Ammon's horn (tissue), 1 donor: ENCODE data around the gene DPH3.

ENCODE experiments used
- DNase-seq: peaks from one replicate; pipeline ENCODE4 v3.0.0-alpha.2; 2016; ENCODE audit warnings: low spot score

The DPH3 gene

DNA sequence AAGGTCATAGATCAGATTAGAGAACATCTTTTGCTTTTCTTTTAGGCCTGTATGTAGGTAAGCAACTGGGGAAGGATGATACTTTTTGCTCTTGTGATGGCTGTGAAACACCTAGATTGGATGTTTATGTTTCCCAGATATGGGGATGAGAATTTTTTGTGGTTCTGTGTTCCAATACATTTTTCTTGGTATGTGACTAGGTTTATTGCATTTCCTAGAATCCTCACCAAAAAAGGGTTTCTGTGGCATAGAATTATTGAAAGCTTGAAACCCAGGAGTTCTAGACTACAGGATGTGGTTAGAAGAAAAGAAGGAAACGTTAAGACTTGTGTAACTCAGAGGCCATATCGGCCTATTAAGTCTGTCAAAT, 26.1 kb upstream of the DPH3 start:
- DNase-seq: no peak

GRCh38 chr3:16290007-16290826, 25.5 kb upstream of the DPH3 start:
- peak; percentile 80 for DNase-seq

GRCh38 chr3:16289144-16289889, 24.6 kb upstream of the DPH3 start:
- DNase-seq: no peak

- DNase-seq: no peak
Measured at GRCh38 chr3:16288664-16289063, 23.9 kb upstream of the DPH3 start.

- no peak for DNase-seq
Measured at GRCh38 chr3:16286751-16287543, 22.2 kb upstream of the DPH3 start.

DNA sequence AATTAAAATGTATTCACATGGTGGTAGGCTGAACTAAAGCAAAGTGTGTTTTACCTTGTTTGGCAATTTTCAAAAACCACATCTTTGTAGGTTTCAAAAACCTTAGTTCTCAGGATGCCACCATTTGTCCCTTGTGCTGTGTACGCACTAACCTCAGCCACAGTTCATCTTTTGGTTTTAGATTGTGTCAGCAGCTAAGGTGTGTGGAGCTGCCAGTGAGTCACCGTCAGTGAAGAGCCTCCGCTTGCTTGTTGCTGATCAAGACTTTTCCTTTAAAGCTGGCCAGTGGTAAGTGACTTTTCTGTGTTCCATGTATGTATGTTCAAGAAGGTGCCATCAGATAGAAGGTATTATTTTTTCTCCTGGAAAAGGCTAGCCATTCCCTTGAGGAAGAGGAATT, 21.4 kb upstream of the DPH3 start:
- no peak for DNase-seq

- no peak for DNase-seq
Measured at GRCh38 chr3:16284633-16285032, 19.9 kb upstream of the DPH3 start.

DNA sequence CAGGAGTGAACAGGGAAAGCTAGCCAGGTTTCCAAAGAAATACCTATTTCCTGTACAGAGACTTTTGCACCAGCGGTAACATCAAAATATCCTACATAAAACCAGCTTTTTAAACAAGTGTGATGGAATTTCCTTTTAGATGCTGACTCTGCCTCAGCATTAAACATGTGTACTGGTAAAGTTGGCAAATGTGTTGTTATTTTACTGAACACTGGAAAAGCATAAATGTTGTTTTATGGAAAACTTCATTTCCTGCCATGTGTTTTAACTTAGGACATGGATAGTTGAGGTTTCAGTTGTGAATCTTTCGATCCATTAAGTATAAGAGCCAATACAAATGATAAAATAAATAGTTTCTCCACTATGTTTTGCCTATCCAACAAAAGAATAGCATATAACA, 15.9 kb upstream of the DPH3 start:
- DNase-seq: no peak

DNA sequence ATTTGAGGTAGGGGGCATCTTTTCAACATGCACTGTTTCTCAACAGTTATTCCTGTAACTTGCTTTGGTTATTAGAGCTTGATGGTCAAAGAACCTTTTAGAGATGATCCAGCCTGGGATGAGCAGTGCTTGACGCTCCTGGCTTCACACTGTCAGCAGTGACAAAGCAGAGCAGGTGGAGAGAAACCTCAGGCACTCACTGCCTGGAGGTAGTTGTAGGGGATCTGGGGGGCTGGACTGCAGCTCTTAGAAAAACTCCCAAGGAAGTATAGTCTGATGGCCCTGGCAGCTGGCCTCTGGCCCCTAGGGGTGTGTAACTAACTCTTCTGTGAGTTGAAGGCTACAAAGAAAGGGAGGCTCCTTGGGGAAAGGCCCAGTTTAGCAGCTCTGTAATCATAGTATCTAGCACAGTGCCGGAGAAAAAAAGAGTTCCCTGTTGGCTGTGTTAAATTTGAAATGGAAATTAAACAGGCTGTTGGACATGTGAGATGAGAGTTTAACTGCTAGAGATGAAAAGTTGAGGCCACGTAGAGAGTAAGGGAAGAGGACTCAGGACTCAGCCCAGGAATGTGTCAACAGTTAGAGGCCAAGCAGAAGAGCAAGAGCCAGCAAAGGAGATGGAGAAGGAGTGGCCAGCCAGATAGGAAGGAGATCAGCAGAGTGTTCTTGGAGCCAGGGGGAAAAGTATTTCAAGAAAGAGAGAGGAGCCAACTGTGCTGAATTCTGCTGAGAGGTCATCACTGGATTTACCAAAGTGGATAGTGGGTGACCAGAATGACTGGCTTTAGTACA, 14.5 kb upstream of the DPH3 start:
- DNase-seq: no peak

GRCh38 chr3:16277471-16277870, 12.7 kb upstream of the DPH3 start:
- no peak for DNase-seq

- DNase-seq: no peak
Measured at GRCh38 chr3:16273867-16274266, 9.1 kb upstream of the DPH3 start.

DNA sequence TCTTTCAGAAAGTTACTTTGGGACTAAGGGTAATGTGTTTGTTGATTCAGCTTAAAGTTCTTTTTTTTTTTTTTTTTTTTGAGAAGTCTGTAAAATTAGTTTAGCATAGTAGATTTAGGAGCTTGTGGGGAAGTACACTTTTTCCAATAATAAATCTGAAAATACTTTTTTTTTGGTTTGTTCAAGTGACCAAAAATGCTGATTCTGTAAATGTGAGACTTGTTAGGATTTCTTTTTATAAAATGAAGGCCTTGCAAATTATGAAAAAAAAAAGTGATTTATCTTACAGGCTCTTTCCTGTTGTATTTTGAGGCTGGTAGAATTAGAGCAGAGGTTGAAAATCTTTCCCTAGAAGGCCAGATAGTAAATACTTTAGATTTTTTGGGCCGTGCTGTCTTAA, 7.8 kb upstream of the DPH3 start:
- DNase-seq: no peak

GRCh38 chr3:16270855-16271254, 6.1 kb upstream of the DPH3 start:
- no peak for DNase-seq

- DNase-seq: no peak
Measured at GRCh38 chr3:16266714-16267113, 2.0 kb upstream of the DPH3 start.

GRCh38 chr3:16265455-16265786, 678 bp upstream of the DPH3 start:
- DNase-seq: no peak

GRCh38 chr3:16264174-16264707, 502 bp downstream of the DPH3 start:
- peak; percentile 17 for DNase-seq

GRCh38 chr3:16262174-16262573, 2.6 kb downstream of the DPH3 start:
- no peak for DNase-seq

DNA sequence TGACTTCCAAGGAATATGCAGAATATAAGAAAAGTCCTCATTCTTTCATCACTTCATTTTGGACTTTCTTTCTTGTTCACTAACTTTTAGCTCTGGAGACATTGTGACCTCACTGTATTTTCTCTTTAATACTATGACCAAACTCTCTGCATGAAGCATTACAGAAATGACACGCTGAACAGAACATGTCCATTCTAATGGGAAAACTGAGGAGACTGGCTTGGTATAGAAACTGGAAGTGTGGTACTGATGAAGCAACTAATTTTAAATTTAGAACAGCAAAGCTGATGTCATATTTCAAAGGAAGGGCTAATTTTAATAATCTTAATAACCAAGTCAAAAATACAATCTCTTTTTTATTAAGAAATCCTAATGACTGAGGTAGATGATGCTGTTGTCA, 4.7 kb downstream of the DPH3 start:
- DNase-seq: no peak

GRCh38 chr3:16258866-16259265, 5.9 kb downstream of the DPH3 start:
- DNase-seq: no peak

- DNase-seq: no peak
Measured at GRCh38 chr3:16258177-16258576, 6.6 kb downstream of the DPH3 start.

DNA sequence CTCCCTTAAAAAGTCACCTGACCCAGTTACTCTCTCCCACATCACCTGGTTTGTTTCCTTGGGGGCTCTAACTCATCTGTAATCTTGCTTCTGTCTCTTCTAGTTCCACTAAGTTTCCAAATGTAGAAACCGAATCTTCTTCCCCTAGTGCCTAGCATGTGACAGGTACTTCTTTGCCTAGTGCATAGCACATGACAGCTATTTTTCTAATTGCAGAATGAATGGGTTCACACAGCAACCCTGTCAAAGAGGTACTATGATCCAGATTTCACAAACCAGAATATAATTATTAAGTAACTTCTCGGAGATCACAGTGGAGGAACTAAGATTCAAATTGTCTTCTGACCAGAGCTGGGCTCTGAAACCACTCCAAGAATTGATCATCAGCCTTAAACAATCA, 7.4 kb downstream of the DPH3 start:
- DNase-seq: no peak

GRCh38 chr3:16255726-16256125, 9.0 kb downstream of the DPH3 start:
- DNase-seq: no peak
